GM12878 (cell line): ENCODE measurements around the gene RIC1. TPM values are rescaled to one million over a fixed set of nuclear protein-coding genes. Genes with fewer than 3 reads are reported as not detected.

Experiments used
- BMI1 ChIP-seq: fragments of 450-650 bp; IDR thresholded peaks from 2 replicates; pipeline ENCODE4 v1.6.1; 2016; ENCODE audit warnings: mild to moderate bottlenecking, moderate library complexity, borderline replicate concordance
- CHD1 ChIP-seq: IDR thresholded peaks from 2 replicates; pipeline ENCODE4 v1.6.1; 2012; ENCODE audit warnings: low read depth, low read length, improper control_type of control experiment
- CREM ChIP-seq: IDR thresholded peaks from 2 replicates; pipeline ENCODE4 v1.6.1; 2014; ENCODE audit warnings: antibody characterized with exemption, low read depth
- ETV6 ChIP-seq, 2 experiments: fragments of 450-650 bp in 1 of 2; IDR thresholded peaks in 1 of 2; conservative IDR thresholded peaks in 1 of 2; 2 replicates each; pipeline ENCODE4 v1.6.1; 2014; ENCODE audit warnings: antibody characterized with exemption in 1 of 2, borderline replicate concordance in 1 of 2, low read depth in 1 of 2, mild to moderate bottlenecking in 1 of 2, moderate library complexity in 1 of 2
- FOXK2 ChIP-seq: fragments of 450-650 bp; IDR thresholded peaks from 2 replicates; pipeline ENCODE4 v1.6.1; 2017; ENCODE audit warnings: mild to moderate bottlenecking, moderate library complexity
- JUNB ChIP-seq: IDR thresholded peaks from 2 replicates; pipeline ENCODE4 v1.6.1; 2016; ENCODE audit warnings: antibody characterized with exemption, mild to moderate bottlenecking
- KAT2A ChIP-seq: conservative IDR thresholded peaks from 2 replicates; pipeline ENCODE4 v1.6.1; 2011; ENCODE audit warnings: low read depth, low read length; ENCODE audit not compliant: control insufficient read depth
- MTA3 ChIP-seq: IDR thresholded peaks from 2 replicates; pipeline ENCODE4 v1.6.1; 2012; ENCODE audit warnings: low read length, inconsistent platforms, borderline replicate concordance
- NFIC ChIP-seq: IDR thresholded peaks from 2 replicates; pipeline ENCODE4 v1.6.1; 2012; ENCODE audit warnings: low read depth, mild to moderate bottlenecking, inconsistent platforms, low read length, moderate library complexity
- RCOR1 ChIP-seq: conservative IDR thresholded peaks from 2 replicates; pipeline ENCODE4 v1.6.1; 2012; ENCODE audit warnings: low read depth, low read length, improper control_type of control experiment
- TARDBP ChIP-seq: IDR thresholded peaks from 2 replicates; pipeline ENCODE4 v1.6.1; 2016; ENCODE audit warnings: borderline replicate concordance
- TBL1XR1 ChIP-seq: IDR thresholded peaks from 2 replicates; pipeline ENCODE4 v1.6.1; 2012; ENCODE audit warnings: low read depth, low read length, improper control_type of control experiment
- polyA plus RNA-seq, 11 experiments: library from polyadenylated mRNA; depleted of rRNA in 4 of 11; unstranded in 6 of 11; stranded (reverse) in 5 of 11; fragments of >200 nt; fragmentation: Nextera tagmentation in 4 of 11; fragmentation: Illumina TruSeq in 1 of 11; extraction: Ambion mirVana in 4 of 11; extraction: Trizol in 1 of 11; gene quantifications; 1 replicate in 1 of 11; 2 replicates in 10 of 11; pipeline versions ENCODE4 v1.2.1 to v1.2.3, GENCODE V29; 2011 to 2016; ENCODE audit warnings: inconsistent platforms in 2 of 11, missing spikeins in 2 of 11, low read depth in 1 of 11
- total RNA-seq, 4 experiments: library from RNA; depleted of rRNA in 3 of 4; stranded (reverse); fragments of >200 nt in 3 of 4; fragmentation: Illumina TruSeq in 1 of 4; extraction: Trizol in 1 of 4; gene quantifications; 2 replicates each; pipeline versions ENCODE4 v1.2.1 to v1.2.3, GENCODE V29; 2013 to 2021
- TF ChIP-seq, protein P1 (sequence below): fragments of 450-650 bp; IDR thresholded peaks from 2 replicates; pipeline ENCODE4 v1.6.1; 2017; ENCODE audit warnings: mild to moderate bottlenecking, moderate library complexity
- TF ChIP-seq, protein P2 (sequence below): IDR thresholded peaks from 2 replicates; pipeline ENCODE4 v1.6.1; 2012; ENCODE audit warnings: improper control_type of control experiment, low read depth, low read length; ENCODE audit not compliant: insufficient replicate concordance
- TF ChIP-seq, protein P3 (sequence below): IDR thresholded peaks from 2 replicates; pipeline ENCODE4 v1.6.1; 2012; ENCODE audit warnings: low read depth, low read length, improper control_type of control experiment
- TF ChIP-seq, protein P4 (sequence below): fragments of 450-650 bp; IDR thresholded peaks from 2 replicates; pipeline ENCODE4 v1.6.1; 2016; ENCODE audit warnings: mild to moderate bottlenecking
- TF ChIP-seq, protein P5 (sequence below): IDR thresholded peaks from 2 replicates; pipeline ENCODE4 v1.6.1; 2012; ENCODE audit warnings: low read length, inconsistent platforms

Gene RIC1
- total and polyA plus RNA-seq, 10 of the 15 experiments (the other 5 are each of a cell fraction or from before 2014, with no cell fraction given) = 6.2 to 59.8 (median 33.3) TPM

DNA sequence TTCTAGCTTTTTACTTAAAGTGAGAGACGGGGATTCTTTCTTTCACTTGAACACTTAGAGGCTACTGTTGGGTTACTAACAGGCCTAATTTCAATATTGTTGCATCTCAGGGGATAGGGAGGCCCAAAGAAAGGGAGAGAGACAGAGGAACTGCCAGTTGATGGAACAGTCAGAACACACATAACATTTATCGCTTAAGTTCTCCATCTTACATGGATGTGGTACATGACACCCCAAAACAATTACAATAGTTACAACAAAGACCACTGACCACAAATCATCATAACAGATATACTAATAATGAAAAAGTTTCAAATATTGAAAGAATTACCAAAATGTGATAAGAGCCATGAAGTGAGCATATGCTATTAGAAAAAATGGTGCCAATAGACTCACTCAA is 4.3 kb upstream of the RIC1 start (continued):
- TF ChIP-seq, protein P1, sequence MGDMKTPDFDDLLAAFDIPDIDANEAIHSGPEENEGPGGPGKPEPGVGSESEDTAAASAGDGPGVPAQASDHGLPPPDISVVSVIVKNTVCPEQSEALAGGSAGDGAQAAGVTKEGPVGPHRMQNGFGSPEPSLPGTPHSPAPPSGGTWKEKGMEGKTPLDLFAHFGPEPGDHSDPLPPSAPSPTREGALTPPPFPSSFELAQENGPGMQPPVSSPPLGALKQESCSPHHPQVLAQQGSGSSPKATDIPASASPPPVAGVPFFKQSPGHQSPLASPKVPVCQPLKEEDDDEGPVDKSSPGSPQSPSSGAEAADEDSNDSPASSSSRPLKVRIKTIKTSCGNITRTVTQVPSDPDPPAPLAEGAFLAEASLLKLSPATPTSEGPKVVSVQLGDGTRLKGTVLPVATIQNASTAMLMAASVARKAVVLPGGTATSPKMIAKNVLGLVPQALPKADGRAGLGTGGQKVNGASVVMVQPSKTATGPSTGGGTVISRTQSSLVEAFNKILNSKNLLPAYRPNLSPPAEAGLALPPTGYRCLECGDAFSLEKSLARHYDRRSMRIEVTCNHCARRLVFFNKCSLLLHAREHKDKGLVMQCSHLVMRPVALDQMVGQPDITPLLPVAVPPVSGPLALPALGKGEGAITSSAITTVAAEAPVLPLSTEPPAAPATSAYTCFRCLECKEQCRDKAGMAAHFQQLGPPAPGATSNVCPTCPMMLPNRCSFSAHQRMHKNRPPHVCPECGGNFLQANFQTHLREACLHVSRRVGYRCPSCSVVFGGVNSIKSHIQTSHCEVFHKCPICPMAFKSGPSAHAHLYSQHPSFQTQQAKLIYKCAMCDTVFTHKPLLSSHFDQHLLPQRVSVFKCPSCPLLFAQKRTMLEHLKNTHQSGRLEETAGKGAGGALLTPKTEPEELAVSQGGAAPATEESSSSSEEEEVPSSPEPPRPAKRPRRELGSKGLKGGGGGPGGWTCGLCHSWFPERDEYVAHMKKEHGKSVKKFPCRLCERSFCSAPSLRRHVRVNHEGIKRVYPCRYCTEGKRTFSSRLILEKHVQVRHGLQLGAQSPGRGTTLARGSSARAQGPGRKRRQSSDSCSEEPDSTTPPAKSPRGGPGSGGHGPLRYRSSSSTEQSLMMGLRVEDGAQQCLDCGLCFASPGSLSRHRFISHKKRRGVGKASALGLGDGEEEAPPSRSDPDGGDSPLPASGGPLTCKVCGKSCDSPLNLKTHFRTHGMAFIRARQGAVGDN = peak; percentile 47; the same call in 1 of the 2 replicates
- TF ChIP-seq TBL1XR1 = 0 out of 2 replicates have a peak, but pooled peaks have one; percentile 11
- TF ChIP-seq, protein P2, sequence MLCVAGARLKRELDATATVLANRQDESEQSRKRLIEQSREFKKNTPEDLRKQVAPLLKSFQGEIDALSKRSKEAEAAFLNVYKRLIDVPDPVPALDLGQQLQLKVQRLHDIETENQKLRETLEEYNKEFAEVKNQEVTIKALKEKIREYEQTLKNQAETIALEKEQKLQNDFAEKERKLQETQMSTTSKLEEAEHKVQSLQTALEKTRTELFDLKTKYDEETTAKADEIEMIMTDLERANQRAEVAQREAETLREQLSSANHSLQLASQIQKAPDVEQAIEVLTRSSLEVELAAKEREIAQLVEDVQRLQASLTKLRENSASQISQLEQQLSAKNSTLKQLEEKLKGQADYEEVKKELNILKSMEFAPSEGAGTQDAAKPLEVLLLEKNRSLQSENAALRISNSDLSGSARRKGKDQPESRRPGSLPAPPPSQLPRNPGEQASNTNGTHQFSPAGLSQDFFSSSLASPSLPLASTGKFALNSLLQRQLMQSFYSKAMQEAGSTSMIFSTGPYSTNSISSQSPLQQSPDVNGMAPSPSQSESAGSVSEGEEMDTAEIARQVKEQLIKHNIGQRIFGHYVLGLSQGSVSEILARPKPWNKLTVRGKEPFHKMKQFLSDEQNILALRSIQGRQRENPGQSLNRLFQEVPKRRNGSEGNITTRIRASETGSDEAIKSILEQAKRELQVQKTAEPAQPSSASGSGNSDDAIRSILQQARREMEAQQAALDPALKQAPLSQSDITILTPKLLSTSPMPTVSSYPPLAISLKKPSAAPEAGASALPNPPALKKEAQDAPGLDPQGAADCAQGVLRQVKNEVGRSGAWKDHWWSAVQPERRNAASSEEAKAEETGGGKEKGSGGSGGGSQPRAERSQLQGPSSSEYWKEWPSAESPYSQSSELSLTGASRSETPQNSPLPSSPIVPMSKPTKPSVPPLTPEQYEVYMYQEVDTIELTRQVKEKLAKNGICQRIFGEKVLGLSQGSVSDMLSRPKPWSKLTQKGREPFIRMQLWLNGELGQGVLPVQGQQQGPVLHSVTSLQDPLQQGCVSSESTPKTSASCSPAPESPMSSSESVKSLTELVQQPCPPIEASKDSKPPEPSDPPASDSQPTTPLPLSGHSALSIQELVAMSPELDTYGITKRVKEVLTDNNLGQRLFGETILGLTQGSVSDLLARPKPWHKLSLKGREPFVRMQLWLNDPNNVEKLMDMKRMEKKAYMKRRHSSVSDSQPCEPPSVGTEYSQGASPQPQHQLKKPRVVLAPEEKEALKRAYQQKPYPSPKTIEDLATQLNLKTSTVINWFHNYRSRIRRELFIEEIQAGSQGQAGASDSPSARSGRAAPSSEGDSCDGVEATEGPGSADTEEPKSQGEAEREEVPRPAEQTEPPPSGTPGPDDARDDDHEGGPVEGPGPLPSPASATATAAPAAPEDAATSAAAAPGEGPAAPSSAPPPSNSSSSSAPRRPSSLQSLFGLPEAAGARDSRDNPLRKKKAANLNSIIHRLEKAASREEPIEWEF = peak; percentile 57
- 0 out of 2 replicates have a peak, but pooled peaks have one; percentile 79 for TF ChIP-seq CHD1
- peak; percentile 65; the same call in 1 of the 2 replicates for TF ChIP-seq MTA3
- 0 out of 2 replicates have a peak, but pooled peaks have one; percentile 38 for TF ChIP-seq RCOR1
- 0 out of 4 replicates have a peak, but pooled peaks of 1 of the 2 experiments have one; percentile 34 for TF ChIP-seq ETV6 (conservative IDR thresholded peaks at IDR 0.05 in 1 of 2, IDR thresholded peaks at IDR 0.05 in 1 of 2; ENCODE audit: borderline replicate concordance in 1 of 2, low read depth in 1 of 2)
- TF ChIP-seq NFIC = peak; percentile 61; the same call in 1 of the 2 replicates
- TF ChIP-seq, protein P3, sequence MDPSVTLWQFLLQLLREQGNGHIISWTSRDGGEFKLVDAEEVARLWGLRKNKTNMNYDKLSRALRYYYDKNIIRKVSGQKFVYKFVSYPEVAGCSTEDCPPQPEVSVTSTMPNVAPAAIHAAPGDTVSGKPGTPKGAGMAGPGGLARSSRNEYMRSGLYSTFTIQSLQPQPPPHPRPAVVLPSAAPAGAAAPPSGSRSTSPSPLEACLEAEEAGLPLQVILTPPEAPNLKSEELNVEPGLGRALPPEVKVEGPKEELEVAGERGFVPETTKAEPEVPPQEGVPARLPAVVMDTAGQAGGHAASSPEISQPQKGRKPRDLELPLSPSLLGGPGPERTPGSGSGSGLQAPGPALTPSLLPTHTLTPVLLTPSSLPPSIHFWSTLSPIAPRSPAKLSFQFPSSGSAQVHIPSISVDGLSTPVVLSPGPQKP = no peak
- TF ChIP-seq, protein P4, sequence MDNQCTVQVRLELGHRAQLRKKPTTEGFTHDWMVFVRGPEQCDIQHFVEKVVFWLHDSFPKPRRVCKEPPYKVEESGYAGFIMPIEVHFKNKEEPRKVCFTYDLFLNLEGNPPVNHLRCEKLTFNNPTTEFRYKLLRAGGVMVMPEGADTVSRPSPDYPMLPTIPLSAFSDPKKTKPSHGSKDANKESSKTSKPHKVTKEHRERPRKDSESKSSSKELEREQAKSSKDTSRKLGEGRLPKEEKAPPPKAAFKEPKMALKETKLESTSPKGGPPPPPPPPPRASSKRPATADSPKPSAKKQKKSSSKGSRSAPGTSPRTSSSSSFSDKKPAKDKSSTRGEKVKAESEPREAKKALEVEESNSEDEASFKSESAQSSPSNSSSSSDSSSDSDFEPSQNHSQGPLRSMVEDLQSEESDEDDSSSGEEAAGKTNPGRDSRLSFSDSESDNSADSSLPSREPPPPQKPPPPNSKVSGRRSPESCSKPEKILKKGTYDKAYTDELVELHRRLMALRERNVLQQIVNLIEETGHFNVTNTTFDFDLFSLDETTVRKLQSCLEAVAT = peak; percentile 58
- TF ChIP-seq CREM = peak; percentile 49; the same call in 1 of the 2 replicates
- TF ChIP-seq TARDBP = no peak
- TF ChIP-seq BMI1 = peak; percentile 49; the same call in 1 of the 2 replicates
- TF ChIP-seq, protein P5, sequence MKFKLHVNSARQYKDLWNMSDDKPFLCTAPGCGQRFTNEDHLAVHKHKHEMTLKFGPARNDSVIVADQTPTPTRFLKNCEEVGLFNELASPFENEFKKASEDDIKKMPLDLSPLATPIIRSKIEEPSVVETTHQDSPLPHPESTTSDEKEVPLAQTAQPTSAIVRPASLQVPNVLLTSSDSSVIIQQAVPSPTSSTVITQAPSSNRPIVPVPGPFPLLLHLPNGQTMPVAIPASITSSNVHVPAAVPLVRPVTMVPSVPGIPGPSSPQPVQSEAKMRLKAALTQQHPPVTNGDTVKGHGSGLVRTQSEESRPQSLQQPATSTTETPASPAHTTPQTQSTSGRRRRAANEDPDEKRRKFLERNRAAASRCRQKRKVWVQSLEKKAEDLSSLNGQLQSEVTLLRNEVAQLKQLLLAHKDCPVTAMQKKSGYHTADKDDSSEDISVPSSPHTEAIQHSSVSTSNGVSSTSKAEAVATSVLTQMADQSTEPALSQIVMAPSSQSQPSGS = peak; percentile 66; the same call in 1 of the 2 replicates
- peak; percentile 85 for TF ChIP-seq JUNB
- TF ChIP-seq KAT2A = no peak
- no peak for TF ChIP-seq FOXK2
